Psoas muscle (tissue), 8 donors: ENCODE results near the gene ZNF665. TPM values are rescaled to one million over a fixed set of nuclear protein-coding genes. Genes with fewer than 3 reads are reported as not detected.
"Not testable (repeated sequence)": the region's sequence is repeated elsewhere in the genome, so short reads cannot be mapped to it uniquely, and the experiment has no call there.

Experiments
- ATAC-seq, 4 donors: fragments of 200-7000 bp; cut with Tn5 transposase; one replicate each; pipeline ENCODE4 v1.9.1; 2020; ENCODE audit warnings: moderate library complexity in 3 of 4, mild to moderate bottlenecking in 2 of 4
- DNase-seq, 2 donors: peaks; one replicate each; pipeline ENCODE4 v3.0.0-alpha.2; 2020
- H3K27ac ChIP-seq: fragments of 200-600 bp; one replicate; pipeline ENCODE4 v1.8.0; 2022
- H3K27me3 ChIP-seq, 3 donors: fragments of 200-600 bp in 1 of 3; one replicate each; pipeline versions ENCODE4 v1.6.1 to v1.8.0; 2013 to 2022; ENCODE audit warnings: low read length in 2 of 3, mild to moderate bottlenecking in 2 of 3, moderate library complexity in 1 of 3; ENCODE audit not compliant: insufficient read depth in 3 of 3
- H3K36me3 ChIP-seq, 2 donors: fragments of 200-600 bp in 1 of 2; one replicate each; pipeline versions ENCODE4 v1.6.1 to v1.8.0; 2013 to 2022; ENCODE audit warnings: low read depth in 1 of 2, mild to moderate bottlenecking in 1 of 2, moderate library complexity in 1 of 2; ENCODE audit not compliant: insufficient read depth in 1 of 2
- H3K4me1 ChIP-seq: fragments of 200-600 bp; one replicate; pipeline ENCODE4 v1.8.0; 2022
- H3K4me3 ChIP-seq: fragments of 200-600 bp; one replicate; pipeline ENCODE4 v1.8.0; 2022; ENCODE audit warnings: mild to moderate bottlenecking
- H3K9me3 ChIP-seq: fragments of 200-600 bp; one replicate; pipeline ENCODE4 v1.8.0; 2022
- WGBS, 3 donors: extraction: QIAGEN DNeasy Blood & Tissue Kit; methylation state at CpG; one replicate each; pipeline versions ENCODE4 v1.1.6 to v1.1.7; 2013; 5-methylcytosine and 5-hydroxymethylcytosine counted together
- intact Hi-C, 2 donors: fragments of 100-400 bp; cut with DNase I; formaldehyde crosslinking; loops; one replicate each; pipeline versions ENCODE4 v1.11.0 to v1.14.2; 2022
- polyA plus RNA-seq, 3 donors: library from polyadenylated mRNA; stranded (reverse); fragments of 200-250 nt; gene quantifications; one replicate each; pipeline ENCODE4 v1.2.3, GENCODE V29; 2013
- total RNA-seq, 4 donors: library from RNA; stranded (reverse); fragmentation: NEBNext Ultra II Directional in 2 of 4; extraction: Animal tissue kit (Norgen Biotek cat#: 25700) in 2 of 4; gene quantifications; one replicate each; pipeline versions ENCODE4 v1.2.1 to v1.2.4, GENCODE V29; 2021 to 2023
- TF ChIP-seq, protein P1 (sequence below): fragments of 200-600 bp; IDR thresholded peaks from one replicate; pipeline ENCODE4 v1.8.0; 2022; ENCODE audit warnings: antibody characterized with exemption
- donor health status: healthy with polysubstance abuse.
- donor health status: DM: no; HTN: no; CAD: no; lungs with moderate emphysema.
- donor health status: Bipolar disorder and iron deficiency.
- donor health status: healthy.
- donor health status: DM: yes; HTN: yes; CAD: no.
- donor health status: DM: no; HTN: no; CAD: no.
- donor health status: DM: no; HTN: no; CAD: no.
- donor health status: DM: yes; HTN: yes; CAD: no.

Gene ZNF665
- total and polyA plus RNA-seq, 7 donors = 0.20 to 1.1 (median 0.63) TPM

DNA sequence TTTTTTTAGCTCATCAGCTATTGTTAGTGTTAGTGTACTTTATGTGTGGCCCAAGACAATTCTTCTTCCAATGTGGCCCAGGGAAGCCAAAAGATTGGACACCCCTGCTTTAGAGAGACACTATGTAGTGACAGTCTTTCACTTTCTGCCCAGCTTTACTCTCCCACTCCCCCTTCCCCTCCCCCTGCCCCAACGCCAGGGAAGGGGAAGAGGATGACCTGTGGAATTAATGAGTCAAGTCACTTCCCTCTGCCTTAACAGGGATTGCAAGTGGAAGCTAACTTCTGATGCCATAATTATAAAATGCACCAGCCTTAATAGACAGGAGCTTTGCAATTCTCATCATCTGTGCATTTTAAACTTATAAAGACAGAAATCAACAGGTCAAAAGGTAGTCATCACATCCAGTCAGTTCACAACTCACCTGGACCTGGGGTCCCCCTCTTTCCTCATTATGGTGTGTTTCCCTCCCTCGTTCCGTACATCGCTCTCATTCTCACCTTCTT lies 62.0 kb downstream of the ZNF665 start:
- Histone ChIP-seq H3K27ac (peak overlapping the region; percentile 53), H3K9me3 (no peaks in the 10 kb centered on the region), H3K4me3 (peak overlapping the region; percentile 78), H3K27me3 (no peaks in the 10 kb centered on the region), H3K4me1 (peaks cover 5% of the 10 kb centered on the region), H3K36me3 (peaks cover 0 to 3% of the 10 kb centered on the region in 2 donors)
- intact Hi-C loops = no loop called here
- 84 to 86% (median 85%) methylated on average over 3 to 4 of the region's 4 CpGs for WGBS, 3 donors
- TF ChIP-seq, protein P1, sequence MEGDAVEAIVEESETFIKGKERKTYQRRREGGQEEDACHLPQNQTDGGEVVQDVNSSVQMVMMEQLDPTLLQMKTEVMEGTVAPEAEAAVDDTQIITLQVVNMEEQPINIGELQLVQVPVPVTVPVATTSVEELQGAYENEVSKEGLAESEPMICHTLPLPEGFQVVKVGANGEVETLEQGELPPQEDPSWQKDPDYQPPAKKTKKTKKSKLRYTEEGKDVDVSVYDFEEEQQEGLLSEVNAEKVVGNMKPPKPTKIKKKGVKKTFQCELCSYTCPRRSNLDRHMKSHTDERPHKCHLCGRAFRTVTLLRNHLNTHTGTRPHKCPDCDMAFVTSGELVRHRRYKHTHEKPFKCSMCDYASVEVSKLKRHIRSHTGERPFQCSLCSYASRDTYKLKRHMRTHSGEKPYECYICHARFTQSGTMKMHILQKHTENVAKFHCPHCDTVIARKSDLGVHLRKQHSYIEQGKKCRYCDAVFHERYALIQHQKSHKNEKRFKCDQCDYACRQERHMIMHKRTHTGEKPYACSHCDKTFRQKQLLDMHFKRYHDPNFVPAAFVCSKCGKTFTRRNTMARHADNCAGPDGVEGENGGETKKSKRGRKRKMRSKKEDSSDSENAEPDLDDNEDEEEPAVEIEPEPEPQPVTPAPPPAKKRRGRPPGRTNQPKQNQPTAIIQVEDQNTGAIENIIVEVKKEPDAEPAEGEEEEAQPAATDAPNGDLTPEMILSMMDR = no peak
- ATAC-seq (peak in 1 of 4 donors; percentile 8), DNase-seq (no peak)

DNA sequence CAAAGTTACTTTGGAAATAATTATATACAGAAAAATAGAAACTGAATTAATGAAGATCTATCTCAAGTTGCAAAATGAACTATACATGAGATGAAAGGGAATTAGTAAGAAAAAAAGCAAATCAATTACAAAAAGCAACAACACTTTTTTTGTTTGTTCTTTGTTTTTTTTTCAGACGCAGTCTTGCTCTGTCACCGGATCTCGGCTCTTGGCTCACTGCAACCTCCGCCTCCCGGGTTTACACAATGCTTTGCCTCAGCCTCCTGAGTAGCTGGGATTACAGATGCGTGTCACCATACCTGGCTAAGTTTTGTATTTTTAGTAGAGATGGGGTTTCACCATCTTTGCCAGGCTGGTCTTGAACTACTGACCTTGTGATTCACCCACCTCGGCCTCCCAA lies 62.7 kb downstream of the ZNF665 start:
- Histone ChIP-seq H3K27me3 (no peaks in the 10 kb centered on the region), H3K4me1 (peaks cover 5% of the 10 kb centered on the region), H3K27ac (peak overlapping the region; percentile 53), H3K4me3 (peak overlapping the region; percentile 78), H3K36me3 (peaks cover 0 to 3% of the 10 kb centered on the region in 2 donors), H3K9me3 (no peaks in the 10 kb centered on the region)
- TF ChIP-seq, protein P1 = no peak
- intact Hi-C loops = no loop called here
- ATAC-seq (peak; percentile 68 to 74 (median 72)), DNase-seq (peak; percentile 25 to 56)
- WGBS, 3 donors = 40 to 44% (median 41%) methylated on average over 7 of the region's 7 CpGs

DNA sequence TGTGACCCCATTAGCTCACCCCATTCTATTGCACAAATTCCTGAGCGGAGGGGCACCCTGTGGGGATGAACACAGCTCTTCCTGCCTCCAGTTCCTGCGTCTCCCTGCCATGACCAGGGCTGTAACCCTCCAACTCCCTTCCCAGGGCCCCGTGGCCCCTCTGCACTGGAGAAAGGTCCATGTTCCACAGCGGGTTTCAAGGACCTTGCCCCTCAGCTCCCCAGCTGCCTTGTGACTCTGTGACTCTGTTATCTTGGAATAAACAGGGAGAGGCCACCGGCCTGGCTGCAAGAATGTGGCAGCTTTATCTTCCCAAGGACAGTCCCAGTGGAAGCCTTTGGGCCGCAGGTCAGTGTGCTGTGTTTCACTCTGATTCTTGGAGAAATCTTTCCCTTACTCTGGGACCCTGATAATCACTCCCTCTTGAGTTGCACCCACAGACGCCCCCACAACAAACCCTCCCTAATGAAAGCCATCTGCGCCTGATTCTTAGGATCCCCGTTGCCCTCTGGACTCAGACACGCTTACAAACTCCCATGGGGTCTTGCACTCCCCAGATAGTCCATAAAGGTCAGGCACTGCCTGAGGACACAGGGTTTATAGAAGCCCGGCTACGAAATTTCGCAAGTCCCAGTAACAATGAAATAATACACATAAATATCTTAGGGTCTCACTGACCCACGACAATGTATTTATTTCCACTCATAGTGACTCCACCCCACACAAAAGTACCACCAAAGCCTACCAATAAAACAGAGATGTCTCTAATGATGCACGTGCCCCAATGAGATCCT lies 66.2 kb downstream of the ZNF665 start:
- not testable (repeated sequence) for H3K4me1 ChIP-seq, DNase-seq, H3K9me3 ChIP-seq, H3K27me3 ChIP-seq, H3K36me3 ChIP-seq, H3K27ac ChIP-seq, H3K4me3 ChIP-seq, ATAC-seq
- intact Hi-C loops = loop anchor here in 1 of 2 donors (2.0 kb wide), 1 partner anchor 28 kb away; no protein-coding TSS in a partner anchor
- 81 to 83% (median 82%) methylated on average over 7 to 8 of the region's 15 CpGs for WGBS, 3 donors

DNA sequence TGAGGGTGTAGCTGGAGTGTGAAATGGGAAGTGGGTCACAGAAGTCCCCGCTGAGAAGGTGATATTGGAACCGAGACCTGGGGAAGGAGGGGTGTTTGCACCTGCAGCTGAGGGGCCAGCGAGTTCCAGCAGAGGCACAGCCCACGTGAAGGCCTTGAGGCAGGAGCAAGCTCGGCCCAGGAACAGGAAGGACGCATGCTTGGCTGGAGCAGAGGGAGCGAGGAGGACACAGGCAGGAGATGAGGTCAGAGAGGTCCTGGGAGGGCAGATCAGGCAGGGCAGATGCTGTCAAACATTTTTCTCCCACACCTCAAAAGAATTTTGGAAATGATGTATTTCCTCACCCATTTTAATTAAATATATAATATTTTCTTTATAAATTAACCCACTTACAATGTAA lies 69.8 kb downstream of the ZNF665 start:
- TF ChIP-seq, protein P1 = no peak
- Histone ChIP-seq H3K36me3 (peaks cover 3 to 7% of the 10 kb centered on the region in 2 donors), H3K9me3 (no peaks in the 10 kb centered on the region), H3K4me1 (no peaks in the 10 kb centered on the region), H3K27me3 (no peaks in the 10 kb centered on the region), H3K4me3 (no peak overlapping the region), H3K27ac (no peak overlapping the region)
- DNase-seq (no peak), ATAC-seq (peak in 1 of 4 donors; percentile 19)
- 78 to 83% (median 79%) methylated on average over 7 of the region's 7 CpGs for WGBS, 3 donors
- intact Hi-C loops = no loop called here

Other genes with a start within 250 kb of the ZNF665 start
- 1 to 10 TPM; 2.4 to 2.7 (median 2.6) TPM for gene ZNF816, start 230.5 kb downstream of the ZNF665 start, total RNA-seq
- 1 to 10 TPM; 1.8 to 9.1 (median 3.5) TPM for gene ZNF816, start 230.5 kb downstream of the ZNF665 start, polyA plus RNA-seq
- not detected for gene ERVV-1, start 179.4 kb downstream of the ZNF665 start, total RNA-seq
- gene ERVV-1, start 179.4 kb downstream of the ZNF665 start, polyA plus RNA-seq = under 1 TPM; 0.01 to 0.08 (median 0.03) TPM
- gene ERVV-2, start 148.6 kb downstream of the ZNF665 start, total RNA-seq = not detected
- not detected for gene ERVV-2, start 148.6 kb downstream of the ZNF665 start, polyA plus RNA-seq
- gene ZNF160, start 89.9 kb downstream of the ZNF665 start, total RNA-seq = 10 to 100 TPM in 2 of 4 donors, 1 to 10 TPM in 2; 7.5 to 12.4 (median 10.4) TPM
- gene ZNF160, start 89.9 kb downstream of the ZNF665 start, polyA plus RNA-seq = 10 to 100 TPM in 1 of 3 donors, 1 to 10 TPM in 2; 4.9 to 12.9 (median 6.9) TPM
- gene ZNF415, start 60.4 kb downstream of the ZNF665 start, total RNA-seq = 1 to 10 TPM; 3.9 to 9.2 (median 6.3) TPM
- 1 to 10 TPM; 3.9 to 7.8 (median 7.7) TPM for gene ZNF415, start 60.4 kb downstream of the ZNF665 start, polyA plus RNA-seq
- 1 to 10 TPM; 3.8 to 6.8 (median 5.4) TPM for gene ZNF347, start 34.3 kb downstream of the ZNF665 start, total RNA-seq
- 1 to 10 TPM; 2.6 to 6.2 (median 3.4) TPM for gene ZNF347, start 34.3 kb downstream of the ZNF665 start, polyA plus RNA-seq
- gene ZNF677, start 61.5 kb upstream of the ZNF665 start, total RNA-seq = 1 to 10 TPM; 5.1 to 9.7 (median 6.8) TPM
- 1 to 10 TPM; 3.3 to 9.5 (median 4.0) TPM for gene ZNF677, start 61.5 kb upstream of the ZNF665 start, polyA plus RNA-seq
- not detected for gene VN1R2, start 64.9 kb upstream of the ZNF665 start, total RNA-seq
- not detected for gene VN1R2, start 64.9 kb upstream of the ZNF665 start, polyA plus RNA-seq
- not detected for gene VN1R4, start 74.4 kb upstream of the ZNF665 start, total RNA-seq
- gene VN1R4, start 74.4 kb upstream of the ZNF665 start, polyA plus RNA-seq = not detected
- gene ZNF845, start 140.4 kb upstream of the ZNF665 start, total RNA-seq = 1 to 10 TPM in 2 of 4 donors, under 1 TPM in 2; 0.81 to 2.0 (median 1.0) TPM
- gene ZNF845, start 140.4 kb upstream of the ZNF665 start, polyA plus RNA-seq = 1 to 10 TPM in 2 of 3 donors, under 1 TPM in 1; 1.00 to 5.1 (median 1.4) TPM
- 1 to 10 TPM; 1.3 to 2.1 (median 1.7) TPM for gene ZNF525, start 172.3 kb upstream of the ZNF665 start, total RNA-seq
- 1 to 10 TPM in 1 of 3 donors, under 1 TPM in 2; 0.18 to 1.6 (median 0.78) TPM for gene ZNF525, start 172.3 kb upstream of the ZNF665 start, polyA plus RNA-seq
- gene ZNF765, start 201.8 kb upstream of the ZNF665 start, total RNA-seq = 1 to 10 TPM; 1.8 to 2.9 (median 2.6) TPM
- gene ZNF765, start 201.8 kb upstream of the ZNF665 start, polyA plus RNA-seq = 1 to 10 TPM; 1.5 to 8.3 (median 2.3) TPM
- gene ZNF761, start 238.6 kb upstream of the ZNF665 start, total RNA-seq = 1 to 10 TPM; 1.5 to 4.4 (median 3.6) TPM
- gene ZNF761, start 238.6 kb upstream of the ZNF665 start, polyA plus RNA-seq = 1 to 10 TPM; 1.5 to 6.4 (median 3.2) TPM